Mesenchymal stem cell (in vitro differentiated cells and primary cell): ENCODE measurements around the gene NXPH3.

ENCODE experiments used
- DNase-seq: peaks from one replicate; pipeline ENCODE4 v3.0.0-alpha.2; 2013
- H2AFZ ChIP-seq: one replicate; pipeline ENCODE4 v1.6.1; 2013; ENCODE audit warnings: low read depth, mild to moderate bottlenecking, control low read depth, inconsistent platforms, low read length, moderate library complexity
- H2AK5ac ChIP-seq: 2 replicates; pipeline ENCODE4 v1.6.1; 2013; ENCODE audit warnings: low read length, moderate library complexity, mild to moderate bottlenecking, inconsistent platforms; ENCODE audit not compliant: severe bottlenecking
- H2BK120ac ChIP-seq: one replicate; pipeline ENCODE4 v1.6.1; 2013; ENCODE audit warnings: low read depth, mild to moderate bottlenecking, inconsistent platforms, low read length, moderate library complexity
- H2BK12ac ChIP-seq, 2 experiments: one replicate each; pipeline ENCODE4 v1.6.1; 2013; ENCODE audit warnings: inconsistent platforms in 2 of 2, low read length in 2 of 2, mild to moderate bottlenecking in 2 of 2, moderate library complexity in 2 of 2, control low read depth in 1 of 2
- H2BK15ac ChIP-seq: one replicate; pipeline ENCODE4 v1.6.1; 2013; ENCODE audit warnings: mild to moderate bottlenecking, low read depth, inconsistent platforms; ENCODE audit not compliant: poor library complexity, severe bottlenecking
- H2BK5ac ChIP-seq: 2 replicates; pipeline ENCODE4 v1.6.1; 2013; ENCODE audit warnings: low read depth, mild to moderate bottlenecking, low read length, control low read depth, inconsistent platforms; ENCODE audit not compliant: poor library complexity, severe bottlenecking
- H3K14ac ChIP-seq, 2 experiments: one replicate each; pipeline ENCODE4 v1.6.1; 2013; ENCODE audit warnings: inconsistent platforms in 2 of 2, low read length in 2 of 2, control low read depth in 1 of 2, mild to moderate bottlenecking in 1 of 2, moderate library complexity in 1 of 2
- H3K18ac ChIP-seq, 2 experiments: one replicate each; pipeline ENCODE4 v1.6.1; 2013; ENCODE audit warnings: inconsistent platforms in 2 of 2, low read length in 2 of 2, control low read depth in 1 of 2, low read depth in 1 of 2, mild to moderate bottlenecking in 1 of 2
- H3K23ac ChIP-seq, 2 experiments: one replicate each; pipeline ENCODE4 v1.6.1; 2013; ENCODE audit warnings: inconsistent platforms in 2 of 2, low read length in 2 of 2, mild to moderate bottlenecking in 2 of 2, moderate library complexity in 2 of 2, control low read depth in 1 of 2
- H3K27ac ChIP-seq: 2 replicates; pipeline ENCODE4 v1.5.1; 2013; ENCODE audit warnings: mild to moderate bottlenecking, moderate library complexity, low read length, control low read depth, inconsistent platforms; ENCODE audit not compliant: poor library complexity, severe bottlenecking
- H3K27me3 ChIP-seq, 2 experiments: 2 replicates each; pipeline versions ENCODE4 v1.6.1 to v1.7.0; 2013; ENCODE audit warnings: low read length in 2 of 2, mild to moderate bottlenecking in 2 of 2, moderate library complexity in 2 of 2, control low read depth in 1 of 2, inconsistent platforms in 1 of 2; ENCODE audit not compliant: control insufficient read depth in 1 of 2, insufficient read depth in 1 of 2
- H3K36me3 ChIP-seq, 2 experiments: 2 replicates each; pipeline versions ENCODE4 v1.6.1 to v1.7.0; 2013; ENCODE audit warnings: low read length in 2 of 2, control low read depth in 1 of 2, inconsistent platforms in 1 of 2, low read depth in 1 of 2, mild to moderate bottlenecking in 1 of 2; ENCODE audit not compliant: insufficient read depth in 2 of 2, control insufficient read depth in 1 of 2
- H3K4ac ChIP-seq, 2 experiments: one replicate each; pipeline ENCODE4 v1.6.1; 2013; ENCODE audit warnings: inconsistent platforms in 2 of 2, low read length in 2 of 2, mild to moderate bottlenecking in 2 of 2, moderate library complexity in 2 of 2, control low read depth in 1 of 2, low read depth in 1 of 2
- H3K4me1 ChIP-seq: 2 replicates; pipeline ENCODE4 v1.6.1; 2013; ENCODE audit warnings: low read depth, low read length, control low read depth; ENCODE audit not compliant: control insufficient read depth, insufficient read depth
- H3K4me2 ChIP-seq: 2 replicates; pipeline ENCODE4 v1.6.1; 2013; ENCODE audit warnings: low read length, mild to moderate bottlenecking, inconsistent platforms; ENCODE audit not compliant: poor library complexity, severe bottlenecking
- H3K4me3 ChIP-seq, 2 experiments: 2 replicates each; pipeline versions ENCODE4 v1.5.1 to v1.7.0; 2013; ENCODE audit warnings: low read length in 2 of 2, mild to moderate bottlenecking in 2 of 2, control low read depth in 1 of 2, low read depth in 1 of 2; ENCODE audit not compliant: insufficient read depth in 1 of 2
- H3K79me1 ChIP-seq: replicated peaks from 2 replicates; pipeline ENCODE4 v1.6.1; 2013; ENCODE audit warnings: mild to moderate bottlenecking, control low read depth, low read length, inconsistent platforms; ENCODE audit not compliant: poor library complexity, severe bottlenecking
- H3K9ac ChIP-seq: 2 replicates; pipeline ENCODE4 v1.7.0; 2013; ENCODE audit warnings: mild to moderate bottlenecking, low read length, moderate library complexity
- H3K9me3 ChIP-seq: 2 replicates; pipeline ENCODE4 v1.7.0; 2013; ENCODE audit warnings: mild to moderate bottlenecking, low read length; ENCODE audit not compliant: control insufficient read depth
- H4K8ac ChIP-seq: one replicate; pipeline ENCODE4 v1.6.1; 2013; ENCODE audit warnings: inconsistent platforms, mild to moderate bottlenecking, low read length, moderate library complexity
- H4K91ac ChIP-seq: one replicate; pipeline ENCODE4 v1.6.1; 2013; ENCODE audit warnings: mild to moderate bottlenecking, low read length, inconsistent platforms
- WGBS: methylation state at CpG from one replicate; pipeline ENCODE4 v1.1.7; 2013; ENCODE audit warnings: mixed read lengths; 5-methylcytosine and 5-hydroxymethylcytosine counted together

NXPH3 gene

DNA sequence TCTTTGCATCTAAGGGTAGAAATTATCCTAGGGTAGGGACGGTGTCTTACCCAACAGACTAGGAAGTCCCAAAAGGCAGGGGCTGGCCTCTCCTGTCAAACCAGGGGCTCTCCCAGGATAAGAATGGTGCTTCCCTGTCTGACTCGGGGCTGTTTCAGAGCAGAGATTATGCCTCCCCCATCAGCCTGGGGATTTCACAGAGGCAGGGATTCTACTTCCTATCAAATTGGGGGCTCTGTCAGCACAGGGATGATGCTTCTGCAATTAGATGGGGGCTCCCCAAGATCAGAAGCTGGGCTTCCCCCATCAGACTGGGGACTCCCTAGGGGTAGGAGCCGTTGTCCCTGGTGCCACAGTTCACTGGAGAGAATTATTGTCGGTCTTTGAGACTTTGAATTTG is 2.3 kb downstream of the NXPH3 start:
- peaks cover 27% of the 10 kb centered on the region for H3K4me1 ChIP-seq
- H3K23ac ChIP-seq, result no peak overlapping the region
- no peak overlapping the region for H3K4me3 ChIP-seq
- no peak overlapping the region for H2BK120ac ChIP-seq
- H3K79me1 ChIP-seq, result no peaks in the 10 kb centered on the region
- no peak overlapping the region for H2AFZ ChIP-seq
- no peak for DNase-seq
- no peak overlapping the region for H3K4me2 ChIP-seq
- no peak overlapping the region for H2BK12ac ChIP-seq
- H2BK15ac ChIP-seq, result no peak overlapping the region
- H4K8ac ChIP-seq, result no peak overlapping the region
- H3K4ac ChIP-seq, result no peak overlapping the region
- H3K18ac ChIP-seq, result no peak overlapping the region
- no peaks in the 10 kb centered on the region for H3K36me3 ChIP-seq
- no peak overlapping the region for H3K9ac ChIP-seq
- H3K9me3 ChIP-seq, result no peaks in the 10 kb centered on the region
- H2BK5ac ChIP-seq, result no peak overlapping the region
- no peak overlapping the region for H3K27ac ChIP-seq
- no peak overlapping the region for H3K14ac ChIP-seq
- no peak overlapping the region for H4K91ac ChIP-seq
- H2AK5ac ChIP-seq, result no peak overlapping the region
- 84% methylated on average over 4 of the region's 4 CpGs for WGBS
- H3K27me3 ChIP-seq, result peaks cover 21 to 41% of the 10 kb centered on the region in 2 experiments

DNA sequence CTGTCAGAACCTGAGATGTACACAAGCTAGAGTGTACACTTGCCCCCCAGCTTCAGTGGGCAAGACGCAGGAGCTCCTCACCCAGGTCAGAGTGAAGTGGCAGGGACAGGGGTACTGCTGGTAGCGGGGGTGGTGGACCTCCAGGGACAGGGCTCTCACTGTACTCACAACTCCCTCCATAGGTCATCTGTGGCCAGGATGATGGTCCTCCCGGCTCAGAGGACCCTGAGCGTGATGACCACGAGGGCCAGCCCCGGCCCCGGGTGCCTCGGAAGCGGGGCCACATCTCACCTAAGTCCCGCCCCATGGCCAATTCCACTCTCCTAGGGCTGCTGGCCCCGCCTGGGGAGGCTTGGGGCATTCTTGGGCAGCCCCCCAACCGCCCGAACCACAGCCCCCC is 2.7 kb downstream of the NXPH3 start:
- H3K23ac ChIP-seq, result no peak overlapping the region

DNA sequence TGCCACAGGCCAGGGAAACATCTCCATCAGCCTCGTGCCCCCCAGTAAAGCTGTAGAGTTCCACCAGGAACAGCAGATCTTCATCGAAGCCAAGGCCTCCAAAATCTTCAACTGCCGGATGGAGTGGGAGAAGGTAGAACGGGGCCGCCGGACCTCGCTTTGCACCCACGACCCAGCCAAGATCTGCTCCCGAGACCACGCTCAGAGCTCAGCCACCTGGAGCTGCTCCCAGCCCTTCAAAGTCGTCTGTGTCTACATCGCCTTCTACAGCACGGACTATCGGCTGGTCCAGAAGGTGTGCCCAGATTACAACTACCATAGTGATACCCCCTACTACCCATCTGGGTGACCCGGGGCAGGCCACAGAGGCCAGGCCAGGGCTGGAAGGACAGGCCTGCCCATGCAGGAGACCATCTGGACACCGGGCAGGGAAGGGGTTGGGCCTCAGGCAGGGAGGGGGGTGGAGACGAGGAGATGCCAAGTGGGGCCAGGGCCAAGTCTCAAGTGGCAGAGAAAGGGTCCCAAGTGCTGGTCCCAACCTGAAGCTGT is 3.4 kb downstream of the NXPH3 start:
- Histone ChIP-seq H2BK120ac (no peak overlapping the region), H2AK5ac (no peak overlapping the region), H3K4ac (no peak overlapping the region), H2BK12ac (no peak overlapping the region), H3K27me3 (peaks cover 19 to 30% of the 10 kb centered on the region in 2 experiments), H3K18ac (no peak overlapping the region), H2BK15ac (no peak overlapping the region), H2BK5ac (no peak overlapping the region), H3K27ac (no peak overlapping the region), H3K36me3 (peaks cover 0 to 3% of the 10 kb centered on the region in 2 experiments), H3K23ac (no peak overlapping the region), H4K8ac (no peak overlapping the region), H3K9me3 (no peaks in the 10 kb centered on the region), H2AFZ (no peak overlapping the region), H3K4me3 (no peak overlapping the region), H3K4me2 (no peak overlapping the region), H3K9ac (no peak overlapping the region), H3K79me1 (no peaks in the 10 kb centered on the region), H3K4me1 (peaks cover 31% of the 10 kb centered on the region), H4K91ac (no peak overlapping the region), H3K14ac (no peak overlapping the region)
- DNase-seq, result no peak
- WGBS, result 93% methylated on average over 17 of the region's 17 CpGs

More for the DNA sequence above, 2.7 kb downstream of the NXPH3 start:
- no peak for DNase-seq
- Histone ChIP-seq H3K36me3 (peaks cover 0 to 3% of the 10 kb centered on the region in 2 experiments), H2AK5ac (no peak overlapping the region), H3K27me3 (peaks cover 19 to 37% of the 10 kb centered on the region in 2 experiments), H3K4me2 (no peak overlapping the region), H3K27ac (no peak overlapping the region), H3K14ac (no peak overlapping the region), H3K9me3 (no peaks in the 10 kb centered on the region), H3K9ac (no peak overlapping the region), H3K79me1 (no peaks in the 10 kb centered on the region), H2BK120ac (no peak overlapping the region), H2AFZ (no peak overlapping the region), H3K18ac (no peak overlapping the region), H2BK5ac (no peak overlapping the region), H3K4me1 (peaks cover 31% of the 10 kb centered on the region), H3K4ac (no peak overlapping the region), H4K8ac (peak overlapping the region; percentile 40), H3K4me3 (no peak overlapping the region), H4K91ac (no peak overlapping the region), H2BK15ac (no peak overlapping the region), H2BK12ac (no peak overlapping the region)
- 87% methylated on average over 13 of the region's 13 CpGs for WGBS

DNA sequence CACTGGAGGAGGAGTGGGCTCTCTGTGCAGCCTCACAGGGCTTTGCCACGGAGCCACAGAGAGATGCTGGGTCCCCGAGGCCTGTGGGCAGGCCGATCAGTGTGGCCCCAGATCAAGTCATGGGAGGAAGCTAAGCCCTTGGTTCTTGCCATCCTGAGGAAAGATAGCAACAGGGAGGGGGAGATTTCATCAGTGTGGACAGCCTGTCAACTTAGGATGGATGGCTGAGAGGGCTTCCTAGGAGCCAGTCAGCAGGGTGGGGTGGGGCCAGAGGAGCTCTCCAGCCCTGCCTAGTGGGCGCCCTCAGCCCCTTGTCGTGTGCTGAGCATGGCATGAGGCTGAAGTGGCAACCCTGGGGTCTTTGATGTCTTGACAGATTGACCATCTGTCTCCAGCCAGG is 3.9 kb downstream of the NXPH3 start:
- 84% methylated on average over 5 of the region's 5 CpGs for WGBS
- H3K36me3 ChIP-seq, result peaks cover 0 to 3% of the 10 kb centered on the region in 2 experiments
- no peak overlapping the region for H2BK15ac ChIP-seq
- no peak overlapping the region for H3K14ac ChIP-seq
- H3K4me2 ChIP-seq, result no peak overlapping the region
- no peak overlapping the region for H4K91ac ChIP-seq
- peaks cover 19 to 25% of the 10 kb centered on the region in 2 experiments for H3K27me3 ChIP-seq
- H2BK12ac ChIP-seq, result no peak overlapping the region
- H3K23ac ChIP-seq, result no peak overlapping the region
- H4K8ac ChIP-seq, result no peak overlapping the region
- DNase-seq, result no peak
- H2BK5ac ChIP-seq, result no peak overlapping the region
- H3K9me3 ChIP-seq, result no peaks in the 10 kb centered on the region
- no peak overlapping the region for H3K18ac ChIP-seq
- H2AK5ac ChIP-seq, result no peak overlapping the region
- H3K4me3 ChIP-seq, result no peak overlapping the region
- peaks cover 30% of the 10 kb centered on the region for H3K4me1 ChIP-seq
- H3K9ac ChIP-seq, result no peak overlapping the region
- no peaks in the 10 kb centered on the region for H3K79me1 ChIP-seq
- no peak overlapping the region for H2AFZ ChIP-seq
- H3K27ac ChIP-seq, result no peak overlapping the region
- no peak overlapping the region for H3K4ac ChIP-seq
- H2BK120ac ChIP-seq, result no peak overlapping the region
